ENCODE data around the gene IL17RB. TPM values are rescaled to one million over a fixed set of nuclear protein-coding genes. Genes with fewer than 3 reads are reported as not detected.

Gene IL17RB
- polyA plus RNA-seq, 12 donors = 3.0 to 7.9 (median 3.5) TPM; not detected in 1

- DNase-seq = no peak
Observed at GRCh38 chr3:53828581-53828980, 17.8 kb upstream of the IL17RB start.

GRCh38 chr3:53829605-53830004 is 16.8 kb upstream of the IL17RB start:
- no peak for DNase-seq

GRCh38 chr3:53830944-53831343 is 15.4 kb upstream of the IL17RB start:
- no peak for DNase-seq

GRCh38 chr3:53833053-53833645 is 13.2 kb upstream of the IL17RB start:
- no peak for DNase-seq

- DNase-seq = no peak
Observed at GRCh38 chr3:53833700-53834099, 12.7 kb upstream of the IL17RB start.

GRCh38 chr3:53834429-53835095 is 11.8 kb upstream of the IL17RB start:
- DNase-seq = no peak

GRCh38 chr3:53835257-53835656 is 11.1 kb upstream of the IL17RB start:
- no peak for DNase-seq

- no peak for DNase-seq
Observed at GRCh38 chr3:53836084-53836872, 10.1 kb upstream of the IL17RB start.

GRCh38 chr3:53837331-53837730 is 9.0 kb upstream of the IL17RB start:
- DNase-seq = no peak

- no peak for DNase-seq
Observed at GRCh38 chr3:53841296-53841695, 5.1 kb upstream of the IL17RB start.

GRCh38 chr3:53842436-53843194 is 3.8 kb upstream of the IL17RB start:
- DNase-seq = no peak

- no peak for DNase-seq
Observed at GRCh38 chr3:53843195-53844177, 2.9 kb upstream of the IL17RB start.

- no peak for DNase-seq
Observed at GRCh38 chr3:53844262-53845102, 1.9 kb upstream of the IL17RB start.

GRCh38 chr3:53845103-53845880 is 1.1 kb upstream of the IL17RB start:
- DNase-seq = peak; percentile 67

- DNase-seq = no peak
Observed at GRCh38 chr3:53845881-53846133, 561 bp upstream of the IL17RB start.

- DNase-seq = no peak
Observed at GRCh38 chr3:53846851-53847155, 435 bp downstream of the IL17RB start.

- DNase-seq = no peak
Observed at GRCh38 chr3:53849916-53850315, 3.5 kb downstream of the IL17RB start.

GRCh38 chr3:53850895-53851294 is 4.5 kb downstream of the IL17RB start:
- no peak for DNase-seq

- no peak for DNase-seq
Observed at GRCh38 chr3:53856964-53857363, 10.6 kb downstream of the IL17RB start.

Data from muscle of arm (tissue), 12 donors.